IMR-90 (cell line): ENCODE data around the gene PITPNC1.

Source experiments
- CTCF ChIP-seq: conservative IDR thresholded peaks from 2 replicates; pipeline ENCODE4 v1.5.1; 2012; ENCODE audit warnings: mild to moderate bottlenecking, low read depth, low read length, improper control_type of control experiment
- RCOR1 ChIP-seq: IDR thresholded peaks from 2 replicates; pipeline ENCODE4 v1.6.1; 2012; ENCODE audit warnings: mild to moderate bottlenecking, low read length, improper control_type of control experiment; ENCODE audit not compliant: insufficient replicate concordance

DNA sequence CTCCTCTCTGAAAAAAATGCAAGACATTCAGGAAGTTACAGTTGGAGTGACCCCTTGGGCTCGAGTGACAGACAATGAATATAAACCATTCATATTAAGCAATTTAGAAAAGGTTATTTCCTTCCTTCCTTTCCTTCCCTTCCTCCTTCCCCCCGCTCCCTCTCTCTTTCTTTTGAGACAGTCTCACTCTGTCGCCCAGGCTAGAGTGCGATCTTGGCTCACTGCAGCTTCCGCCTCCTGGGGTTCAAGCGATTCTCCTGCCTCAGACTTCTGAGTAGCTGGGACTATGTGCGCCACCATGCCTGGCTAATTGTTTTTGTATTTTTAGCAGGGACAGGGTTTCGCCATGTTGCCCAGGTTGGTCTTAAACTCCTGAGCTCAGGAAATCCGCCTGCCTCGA lies 23.9 kb upstream of the PITPNC1 start:
- TF ChIP-seq CTCF (no peak), RCOR1 (no peak)
